PC-9 (cell line): ENCODE data around the gene PRC1.

Source experiments
- CTCF ChIP-seq: fragments of 200-600 bp; sonication (generic); conservative IDR thresholded peaks from 2 replicates; pipeline ENCODE4 v1.6.1; 2017; ENCODE audit warnings: mixed run types, antibody characterized with exemption, mild to moderate bottlenecking, moderate library complexity
- EZH2 ChIP-seq: fragments of 200-600 bp; sonication (generic); IDR thresholded peaks from 2 replicates; pipeline ENCODE4 v1.8.0; 2017; ENCODE audit warnings: antibody characterized with exemption, low read depth

GRCh38 chr15:90941038-90941437 lies 53.3 kb downstream of the PRC1 start:
- no peak for TF ChIP-seq CTCF
- TF ChIP-seq EZH2 = no peak
